ENCODE results near the gene ADAMTSL1. TPM values are rescaled to one million over a fixed set of nuclear protein-coding genes. Genes with fewer than 3 reads are reported as not detected.

The ADAMTSL1 gene
- polyA plus RNA-seq, 1 experiment = 17.2 TPM

DNA sequence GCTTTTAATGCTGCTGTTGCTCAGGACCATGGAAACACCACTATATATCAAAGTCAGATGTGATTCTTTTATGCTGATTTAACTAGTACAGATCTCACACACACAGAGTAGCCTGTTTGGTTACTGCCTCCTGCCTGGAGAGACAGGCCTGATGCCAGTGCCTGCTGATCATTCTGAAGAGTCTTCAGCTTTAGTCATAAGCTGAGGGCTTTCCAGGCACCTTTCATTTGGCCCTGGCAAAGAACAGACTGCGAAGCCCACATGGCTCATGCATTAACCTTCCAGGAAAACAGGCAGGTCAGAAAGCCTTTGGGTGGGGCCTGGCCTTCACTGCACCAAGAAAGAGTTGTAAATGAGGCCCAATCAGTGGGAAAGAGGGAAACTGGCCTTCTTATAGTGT lies 414.3 kb downstream of the ADAMTSL1 start:
- no peak overlapping the region for H3K4me3 ChIP-seq (ENCODE audit: low read depth, low read length)
- POLR2A ChIA-PET = no interaction called here
- H3K36me3 ChIP-seq (ENCODE audit: control insufficient read depth, insufficient read depth, low read length) = no peaks in the 10 kb centered on the region
- CTCF ChIA-PET = interaction anchor here (1.0 kb wide), 1 partner anchor 9 kb away, joined by 3 read pairs; no protein-coding TSS in a partner anchor
- no peak for DNase-seq (ENCODE audit: low read depth)
- no peaks in the 10 kb centered on the region for H3K27me3 ChIP-seq (ENCODE audit: control insufficient read depth, insufficient read depth, low read length)
- TF ChIP-seq, protein P1, sequence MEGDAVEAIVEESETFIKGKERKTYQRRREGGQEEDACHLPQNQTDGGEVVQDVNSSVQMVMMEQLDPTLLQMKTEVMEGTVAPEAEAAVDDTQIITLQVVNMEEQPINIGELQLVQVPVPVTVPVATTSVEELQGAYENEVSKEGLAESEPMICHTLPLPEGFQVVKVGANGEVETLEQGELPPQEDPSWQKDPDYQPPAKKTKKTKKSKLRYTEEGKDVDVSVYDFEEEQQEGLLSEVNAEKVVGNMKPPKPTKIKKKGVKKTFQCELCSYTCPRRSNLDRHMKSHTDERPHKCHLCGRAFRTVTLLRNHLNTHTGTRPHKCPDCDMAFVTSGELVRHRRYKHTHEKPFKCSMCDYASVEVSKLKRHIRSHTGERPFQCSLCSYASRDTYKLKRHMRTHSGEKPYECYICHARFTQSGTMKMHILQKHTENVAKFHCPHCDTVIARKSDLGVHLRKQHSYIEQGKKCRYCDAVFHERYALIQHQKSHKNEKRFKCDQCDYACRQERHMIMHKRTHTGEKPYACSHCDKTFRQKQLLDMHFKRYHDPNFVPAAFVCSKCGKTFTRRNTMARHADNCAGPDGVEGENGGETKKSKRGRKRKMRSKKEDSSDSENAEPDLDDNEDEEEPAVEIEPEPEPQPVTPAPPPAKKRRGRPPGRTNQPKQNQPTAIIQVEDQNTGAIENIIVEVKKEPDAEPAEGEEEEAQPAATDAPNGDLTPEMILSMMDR (IDR thresholded peaks at IDR 0.05; ENCODE audit: insufficient read depth, low read depth, low read length) = no peak

DNA sequence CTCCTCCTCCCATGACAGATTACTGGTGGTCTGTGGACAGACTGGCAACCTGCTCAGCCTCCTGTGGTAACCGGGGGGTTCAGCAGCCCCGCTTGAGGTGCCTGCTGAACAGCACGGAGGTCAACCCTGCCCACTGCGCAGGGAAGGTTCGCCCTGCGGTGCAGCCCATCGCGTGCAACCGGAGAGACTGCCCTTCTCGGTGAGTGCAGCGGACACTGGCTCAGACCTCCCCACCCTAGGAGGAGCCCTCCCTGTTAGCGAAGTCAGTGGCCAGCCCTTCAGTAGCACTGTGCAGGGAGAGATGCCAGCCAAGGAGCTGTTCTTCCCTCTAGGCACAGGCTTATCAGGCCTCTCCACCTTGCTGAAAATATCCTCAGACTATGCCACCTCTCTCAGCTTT lies 415.6 kb downstream of the ADAMTSL1 start:
- CTCF ChIA-PET = interaction anchor here (0.9 kb wide), 1 partner anchor 10 kb away, joined by 3 read pairs; no protein-coding TSS in a partner anchor
- no peak overlapping the region for H3K4me3 ChIP-seq (ENCODE audit: low read depth, low read length)
- TF ChIP-seq, protein P1 (IDR thresholded peaks at IDR 0.05; ENCODE audit: insufficient read depth, low read depth, low read length) = no peak
- H3K36me3 ChIP-seq (ENCODE audit: control insufficient read depth, insufficient read depth, low read length) = no peaks in the 10 kb centered on the region
- no peaks in the 10 kb centered on the region for H3K27me3 ChIP-seq (ENCODE audit: control insufficient read depth, insufficient read depth, low read length)
- no peak for DNase-seq (ENCODE audit: low read depth)
- POLR2A ChIA-PET = no interaction called here

DNA sequence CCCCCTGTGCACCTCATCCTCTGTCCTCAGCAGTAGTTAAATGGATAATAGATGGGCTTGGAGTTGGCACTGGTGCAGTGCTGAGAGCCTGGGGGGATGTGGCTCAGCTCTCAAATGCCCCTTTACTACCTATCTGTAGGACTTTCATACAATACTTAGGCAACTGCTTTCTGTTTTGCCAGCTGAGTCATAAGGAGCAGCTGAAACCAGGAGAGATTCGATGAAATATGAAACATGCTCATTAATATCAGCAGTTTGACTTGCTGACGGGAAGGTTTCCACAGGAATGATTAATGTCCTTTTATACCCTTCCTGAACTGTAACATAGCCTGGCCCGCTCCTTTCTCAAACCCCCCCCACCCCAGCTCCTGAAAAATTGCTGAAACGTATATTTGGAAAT lies 416.4 kb downstream of the ADAMTSL1 start:
- POLR2A ChIA-PET = no interaction called here
- DNase-seq (ENCODE audit: low read depth) = no peak
- H3K36me3 ChIP-seq (ENCODE audit: control insufficient read depth, insufficient read depth, low read length) = no peaks in the 10 kb centered on the region
- TF ChIP-seq, protein P1 (IDR thresholded peaks at IDR 0.05; ENCODE audit: insufficient read depth, low read depth, low read length) = no peak
- CTCF ChIA-PET = interaction anchor here (0.6 to 0.9 kb wide), 2 partner anchors 9 to 16 kb away, joined by 3 read pairs; no protein-coding TSS in a partner anchor
- no peak overlapping the region for H3K4me3 ChIP-seq (ENCODE audit: low read depth, low read length)
- no peaks in the 10 kb centered on the region for H3K27me3 ChIP-seq (ENCODE audit: control insufficient read depth, insufficient read depth, low read length)

DNA sequence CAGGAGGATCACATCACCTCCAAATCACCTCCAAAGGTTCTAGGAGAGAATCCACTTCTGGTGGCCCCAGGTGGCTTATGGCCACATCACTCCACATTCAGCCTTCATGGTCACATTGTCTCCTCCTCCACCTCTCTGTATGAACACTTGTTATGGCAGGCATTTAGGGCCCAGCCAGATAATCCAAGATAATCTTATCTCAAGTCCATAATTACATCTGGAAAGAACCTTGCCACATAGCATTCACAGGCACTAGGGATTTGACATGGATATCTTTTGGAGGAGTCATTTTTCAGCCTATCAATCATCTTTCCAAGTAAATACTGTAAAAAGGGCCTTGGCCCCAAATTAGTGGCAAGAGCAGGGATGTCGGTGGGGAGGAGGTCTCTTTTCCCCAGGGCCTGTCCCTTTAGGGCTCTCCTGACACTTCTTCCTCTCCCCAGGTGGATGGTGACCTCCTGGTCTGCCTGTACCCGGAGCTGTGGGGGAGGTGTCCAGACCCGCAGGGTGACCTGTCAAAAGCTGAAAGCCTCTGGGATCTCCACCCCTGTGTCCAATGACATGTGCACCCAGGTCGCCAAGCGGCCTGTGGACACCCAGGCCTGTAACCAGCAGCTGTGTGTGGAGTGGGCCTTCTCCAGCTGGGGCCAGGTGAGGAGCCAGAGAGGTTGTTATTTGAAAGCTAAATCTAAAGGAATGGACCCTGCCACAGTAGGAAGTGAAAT lies 418.2 kb downstream of the ADAMTSL1 start:
- H3K36me3 ChIP-seq (ENCODE audit: control insufficient read depth, insufficient read depth, low read length) = no peaks in the 10 kb centered on the region
- CTCF ChIA-PET = interaction anchor here (1.4 kb wide), 1 partner anchor 8 kb away, joined by 3 read pairs; no protein-coding TSS in a partner anchor

DNA sequence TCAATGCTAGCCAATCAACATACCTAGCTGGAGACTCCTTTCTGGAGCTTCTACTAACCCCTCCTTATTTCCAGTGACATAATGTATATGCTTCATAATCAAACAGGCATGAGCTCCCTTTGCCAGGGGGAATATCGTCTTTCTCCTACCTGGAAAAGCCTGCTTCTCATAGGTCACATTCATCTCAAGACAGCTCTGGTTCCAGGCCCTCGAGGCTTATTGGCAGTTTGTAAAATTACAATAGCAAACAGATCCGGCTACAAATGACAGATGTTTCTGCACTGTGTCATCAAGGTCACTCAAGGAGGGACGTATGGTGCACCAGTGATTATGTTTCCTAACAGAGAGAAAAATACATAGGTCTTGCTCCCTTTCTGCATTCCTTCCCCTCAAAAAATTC lies 419.1 kb downstream of the ADAMTSL1 start:
- H3K4me3 ChIP-seq (ENCODE audit: low read depth, low read length) = no peak overlapping the region
- POLR2A ChIA-PET = no interaction called here
- TF ChIP-seq, protein P1 (IDR thresholded peaks at IDR 0.05; ENCODE audit: insufficient read depth, low read depth, low read length) = no peak
- CTCF ChIA-PET = interaction anchor here (1.4 kb wide), 1 partner anchor 9 kb away, joined by 3 read pairs; no protein-coding TSS in a partner anchor
- no peaks in the 10 kb centered on the region for H3K36me3 ChIP-seq (ENCODE audit: control insufficient read depth, insufficient read depth, low read length)
- no peaks in the 10 kb centered on the region for H3K27me3 ChIP-seq (ENCODE audit: control insufficient read depth, insufficient read depth, low read length)
- DNase-seq (ENCODE audit: low read depth) = no peak

More for the DNA sequence above, 418.2 kb downstream of the ADAMTSL1 start:
- DNase-seq (ENCODE audit: low read depth) = no peak
- POLR2A ChIA-PET = no interaction called here
- TF ChIP-seq, protein P1 (IDR thresholded peaks at IDR 0.05; ENCODE audit: insufficient read depth, low read depth, low read length) = no peak
- H3K27me3 ChIP-seq (ENCODE audit: control insufficient read depth, insufficient read depth, low read length) = no peaks in the 10 kb centered on the region
- H3K4me3 ChIP-seq (ENCODE audit: low read depth, low read length) = no peak overlapping the region
